ENCODE measurements around the gene CDH11. TPM values are rescaled to one million over a fixed set of nuclear protein-coding genes. Genes with fewer than 3 reads are reported as not detected.

CDH11 gene
- total RNA-seq, 1 donor from 2014 or later, result 2.4 TPM

DNA sequence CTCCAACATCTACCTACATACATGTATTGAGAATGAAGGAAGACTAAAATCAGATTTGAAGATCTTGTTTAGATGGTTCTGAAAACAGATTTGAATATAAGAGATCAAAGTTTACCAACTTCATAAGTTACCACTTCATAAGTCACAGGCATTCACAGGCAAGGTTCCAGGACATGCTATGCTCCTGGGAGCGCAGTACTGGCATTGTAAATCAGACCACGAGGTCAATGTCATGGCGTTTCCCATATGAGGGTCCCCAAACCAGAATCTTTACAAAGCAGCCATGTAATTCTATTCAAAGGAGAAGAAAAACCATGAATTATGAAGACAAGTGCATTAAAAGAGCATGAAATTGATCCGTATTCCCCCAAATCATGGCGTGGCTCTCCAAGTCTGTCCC lies 3.0 kb downstream of the CDH11 start:
- ATAC-seq, result no peak
- DNase-seq (ENCODE audit: low spot score), result no peak

DNA sequence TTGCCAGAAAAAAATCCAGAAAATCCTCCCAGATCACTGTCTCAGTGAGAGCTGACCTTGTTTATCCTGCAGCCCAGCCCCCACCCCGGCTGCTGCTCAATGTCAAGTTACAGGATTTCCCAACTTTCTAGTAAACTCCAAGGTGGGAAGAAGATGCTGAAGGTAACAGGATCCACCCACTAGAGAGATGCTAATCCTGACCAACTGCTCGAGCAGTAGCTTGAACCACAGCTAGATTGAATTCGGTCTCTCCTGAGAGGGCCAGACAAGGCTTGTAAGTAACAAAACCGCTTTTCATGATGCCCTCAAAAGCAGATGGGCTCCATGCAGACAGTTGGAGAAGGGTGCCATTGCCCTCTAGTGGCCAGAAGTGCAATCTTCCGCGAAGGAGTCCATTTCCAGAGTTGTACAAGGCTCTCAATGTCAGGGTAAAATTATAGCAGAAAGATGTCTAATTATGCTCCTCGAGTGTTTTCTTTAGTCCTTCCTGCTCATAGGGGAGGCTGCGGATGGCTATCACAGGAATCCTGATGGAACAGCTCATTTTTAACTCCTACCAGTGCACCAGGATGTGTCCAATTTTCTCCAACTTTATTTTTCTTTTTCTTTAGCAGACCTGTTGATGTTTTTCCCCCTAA lies 3.9 kb downstream of the CDH11 start:
- ATAC-seq (peak; percentile 92), DNase-seq (ENCODE audit: low spot score) (peak; percentile 52)

GRCh38 chr16:65116818-65117430 lies 4.9 kb downstream of the CDH11 start:
- DNase-seq (ENCODE audit: low spot score), result no peak
- ATAC-seq, result no peak

GRCh38 chr16:65116216-65116615 lies 5.6 kb downstream of the CDH11 start:
- no peak for ATAC-seq

GRCh38 chr16:65114527-65114926 lies 7.3 kb downstream of the CDH11 start:
- DNase-seq (ENCODE audit: low spot score) (no peak), ATAC-seq (no peak)

More at GRCh38 chr16:65116216-65116615, 5.6 kb downstream of the CDH11 start:
- DNase-seq (ENCODE audit: low spot score), result no peak

DNA sequence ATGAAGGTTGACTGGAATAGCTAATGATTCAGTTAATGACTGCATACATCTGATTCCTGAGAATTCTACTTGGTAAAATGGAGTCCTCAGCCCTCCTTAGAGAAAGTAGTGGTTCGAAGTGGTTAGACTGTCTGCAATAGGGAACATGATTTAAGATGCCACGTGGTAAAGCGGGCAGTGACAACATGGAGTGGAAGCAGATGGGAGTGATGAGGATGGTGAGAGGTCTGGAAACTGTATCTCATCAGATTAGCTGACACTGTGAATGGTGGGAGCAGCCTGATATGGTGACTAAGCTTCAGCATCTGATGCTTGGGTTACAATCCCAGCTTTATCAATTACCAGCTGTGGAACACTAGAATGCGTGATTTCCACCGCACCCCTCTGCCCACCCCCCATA lies 8.4 kb downstream of the CDH11 start:
- DNase-seq (ENCODE audit: low spot score), result no peak
- ATAC-seq, result no peak

DNA sequence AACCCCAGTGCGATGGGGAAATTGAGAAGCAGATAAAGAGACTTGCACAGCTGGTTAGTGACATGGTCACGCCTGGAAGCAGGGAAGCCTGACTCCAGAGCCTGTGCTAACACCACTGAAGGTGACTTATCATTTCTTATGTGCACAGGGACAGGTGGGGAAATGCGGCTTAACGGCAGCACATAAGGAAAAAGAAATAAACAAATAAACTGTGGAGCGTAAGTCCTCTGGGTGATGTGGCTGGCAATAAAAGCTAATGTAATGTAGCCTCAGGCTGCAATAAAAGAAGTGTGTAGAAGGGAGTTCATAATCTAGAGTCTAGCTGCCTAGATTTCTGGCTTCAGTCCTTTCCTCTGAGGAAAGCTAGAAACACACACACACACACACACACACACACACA lies 10.6 kb downstream of the CDH11 start:
- DNase-seq (ENCODE audit: low spot score), result no peak
- ATAC-seq, result no peak

GRCh38 chr16:65106757-65107156 lies 15.1 kb downstream of the CDH11 start:
- no peak for DNase-seq (ENCODE audit: low spot score)
- ATAC-seq, result no peak

- DNase-seq (ENCODE audit: low spot score) (no peak), ATAC-seq (no peak)
These were observed 16.7 kb downstream of the CDH11 start for GRCh38 chr16:65105171-65105570.

DNA sequence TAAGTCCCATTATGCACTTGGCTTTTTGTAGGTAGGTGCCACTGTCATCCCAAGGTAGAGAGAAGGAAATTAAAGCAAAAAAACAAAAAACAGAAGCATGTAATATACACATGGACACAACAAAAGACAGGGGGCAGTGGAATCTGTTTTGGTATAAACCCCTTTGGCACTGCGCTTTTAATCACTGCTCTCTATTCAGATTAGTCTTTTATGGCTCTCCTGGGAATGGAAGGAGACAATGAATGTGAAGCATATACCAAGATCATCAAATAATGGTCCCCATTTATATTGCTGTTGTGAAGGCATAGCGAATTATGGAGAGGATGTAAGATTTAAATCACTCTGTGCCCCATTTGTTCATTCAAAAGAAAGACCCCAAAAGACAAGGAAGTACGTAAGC lies 17.4 kb downstream of the CDH11 start:
- DNase-seq (ENCODE audit: low spot score), result no peak
- no peak for ATAC-seq

DNA sequence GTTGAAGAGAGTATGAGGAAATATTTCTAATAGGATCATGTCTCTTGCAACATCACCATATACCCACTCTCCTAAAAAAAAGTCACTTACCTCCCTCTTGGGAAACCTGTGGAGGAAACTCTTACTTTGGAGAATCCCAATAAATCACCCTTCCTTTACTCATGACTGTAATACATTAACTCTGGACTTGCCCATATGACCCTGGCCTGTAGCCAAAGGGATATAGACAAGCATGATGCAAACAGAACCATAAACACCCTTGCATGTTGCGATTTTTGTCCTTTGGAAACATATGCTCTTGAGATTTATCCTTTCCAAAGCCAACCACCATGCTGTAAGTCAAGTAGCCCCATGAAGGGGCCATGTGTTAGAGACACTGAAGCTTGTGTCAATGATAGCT lies 19.5 kb downstream of the CDH11 start:
- DNase-seq (ENCODE audit: low spot score) (no peak), ATAC-seq (no peak)

DNA sequence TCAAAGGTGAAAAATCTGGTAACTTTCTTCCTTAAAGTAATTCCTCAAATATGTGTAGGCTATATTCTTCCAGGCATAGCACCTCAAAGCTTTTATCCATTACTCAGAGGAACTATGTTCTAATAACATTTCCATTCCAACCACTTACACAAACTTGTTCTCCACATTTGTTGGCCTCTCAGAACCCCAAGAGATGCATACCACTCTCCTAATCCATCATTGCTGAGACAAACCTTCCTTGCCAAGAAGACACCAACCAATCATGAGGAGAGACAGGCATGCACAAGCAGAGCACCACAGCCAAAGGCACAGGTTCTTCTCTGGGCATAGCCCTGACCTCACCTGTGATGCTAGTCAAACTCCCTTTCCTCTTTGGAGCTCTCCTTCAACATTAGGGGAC lies 20.9 kb downstream of the CDH11 start:
- DNase-seq (ENCODE audit: low spot score) (no peak), ATAC-seq (no peak)

- ATAC-seq (no peak), DNase-seq (ENCODE audit: low spot score) (no peak)
These were observed 22.3 kb downstream of the CDH11 start for GRCh38 chr16:65099607-65100006.

DNA sequence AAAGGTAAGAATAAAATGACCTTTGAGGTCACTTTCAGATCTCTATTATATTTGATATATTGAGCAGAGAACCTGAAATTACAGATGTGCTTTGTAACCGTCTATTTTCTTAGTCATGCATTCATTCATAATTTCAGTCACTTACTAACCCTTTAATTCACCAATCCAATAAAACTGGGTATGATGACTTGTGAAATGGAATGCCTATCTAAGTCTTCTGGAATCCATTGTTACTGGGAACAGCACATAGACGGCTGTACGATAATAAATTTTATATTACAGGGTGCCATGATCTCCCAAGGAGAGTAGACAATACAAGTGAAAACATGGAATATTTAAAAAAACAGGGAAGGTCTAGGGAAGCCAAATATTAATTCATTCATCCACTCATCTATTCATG lies 22.9 kb downstream of the CDH11 start:
- DNase-seq (ENCODE audit: low spot score) (no peak), ATAC-seq (no peak)

- no peak for DNase-seq (ENCODE audit: low spot score)
- ATAC-seq, result no peak
These were observed 24.6 kb downstream of the CDH11 start for GRCh38 chr16:65097296-65097695.

DNA sequence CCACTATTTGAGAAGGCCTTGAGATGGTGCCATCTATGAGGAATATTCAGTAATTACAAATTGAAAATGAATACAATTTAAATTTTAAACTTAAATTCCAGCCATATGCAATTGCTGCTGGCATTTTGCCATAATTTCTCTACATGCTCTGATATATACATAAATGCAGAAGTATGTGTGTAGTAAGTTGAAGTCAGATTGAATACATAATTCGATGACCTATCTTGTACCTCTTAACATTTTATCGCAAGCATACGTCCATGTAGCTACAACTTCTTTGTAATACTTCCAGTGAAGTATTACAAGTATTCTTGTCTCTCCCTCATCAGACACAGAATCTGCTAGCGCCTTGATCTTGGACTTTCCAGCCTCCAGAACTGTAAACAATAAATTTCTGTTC lies 26.0 kb downstream of the CDH11 start:
- DNase-seq (ENCODE audit: low spot score) (no peak), ATAC-seq (no peak)

DNA sequence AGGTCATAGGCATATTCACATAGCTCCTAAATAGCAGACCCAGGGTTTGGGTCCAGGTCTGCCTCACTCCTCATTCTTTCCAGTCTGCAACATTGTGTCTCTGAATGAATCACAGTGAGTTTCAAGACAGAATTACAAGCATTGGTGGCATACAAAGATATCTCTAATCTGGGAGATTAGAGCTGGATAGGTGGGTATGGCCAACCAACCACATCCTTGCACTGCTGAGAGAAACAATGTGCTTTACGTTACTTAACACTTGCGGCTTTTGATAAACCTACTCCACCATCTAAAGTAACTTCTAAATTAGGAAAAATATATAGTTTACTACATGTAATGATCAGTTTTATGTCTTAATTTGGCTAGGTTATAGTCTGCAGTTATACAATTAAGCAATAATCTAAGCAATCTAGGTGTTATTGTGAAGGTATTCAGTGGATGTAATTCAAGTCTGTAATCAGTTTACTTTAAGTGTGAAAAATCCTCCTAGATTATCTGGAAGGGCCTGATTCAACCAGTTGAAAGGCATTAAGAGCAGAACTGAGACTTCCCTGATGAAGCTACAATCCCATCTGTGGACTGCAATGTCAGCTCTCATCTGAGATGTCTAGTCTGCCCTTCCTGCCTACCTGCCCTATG lies 26.7 kb downstream of the CDH11 start:
- no peak for DNase-seq (ENCODE audit: low spot score)
- ATAC-seq, result no peak

GRCh38 chr16:65094009-65094408 lies 27.9 kb downstream of the CDH11 start:
- ATAC-seq (no peak), DNase-seq (ENCODE audit: low spot score) (no peak)

- DNase-seq (ENCODE audit: low spot score) (no peak), ATAC-seq (no peak)
These were observed 38.6 kb downstream of the CDH11 start for GRCh38 chr16:65083164-65083857.

- no peak for ATAC-seq
These were observed 42.3 kb downstream of the CDH11 start for GRCh38 chr16:65079549-65079948.

DNA sequence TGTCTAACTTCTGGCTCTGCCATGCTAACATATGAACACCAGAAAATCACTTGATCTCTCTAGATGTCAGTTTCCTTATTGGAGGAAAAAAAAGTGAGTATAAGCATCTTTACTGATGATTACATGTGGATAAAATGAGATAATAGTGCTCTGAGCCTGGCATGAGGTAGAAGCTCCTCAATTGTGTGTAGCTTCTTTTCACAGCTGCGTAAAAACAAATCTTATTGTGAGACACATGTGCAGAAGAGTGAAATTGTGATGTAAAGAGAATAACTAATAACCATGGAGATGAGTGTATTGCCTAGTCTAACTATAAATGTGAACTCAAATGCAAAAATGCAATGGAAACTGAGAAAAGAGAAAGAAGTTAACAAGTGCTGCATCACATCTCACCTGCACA lies 44.7 kb downstream of the CDH11 start:
- ATAC-seq, result no peak
- no peak for DNase-seq (ENCODE audit: low spot score)

More at GRCh38 chr16:65079549-65079948, 42.3 kb downstream of the CDH11 start:
- no peak for DNase-seq (ENCODE audit: low spot score)

DNA sequence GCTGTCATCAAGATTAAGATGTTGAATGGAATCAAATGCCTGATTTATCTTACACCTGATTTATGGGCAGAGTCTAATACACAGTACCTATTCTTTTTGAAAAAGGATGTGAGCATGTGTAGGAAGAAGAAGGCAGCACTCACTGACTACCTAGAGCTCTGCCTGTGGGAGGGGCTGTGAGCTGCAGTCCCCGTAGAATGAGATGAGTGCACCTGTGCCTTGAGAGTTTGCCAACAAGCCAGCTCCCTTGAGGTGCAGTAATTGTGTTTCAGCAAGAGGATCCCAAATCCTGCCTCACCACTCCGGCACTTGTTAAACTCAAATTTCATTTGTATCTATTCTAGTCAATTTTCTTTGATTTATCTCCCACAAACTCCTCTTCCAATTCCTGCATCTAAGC lies 46.0 kb downstream of the CDH11 start:
- DNase-seq (ENCODE audit: low spot score) (no peak), ATAC-seq (no peak)
